RWPE1 (cell line): ENCODE data around the gene SCYGR3.

Experiments
- CTCF ChIA-PET: fragments of 350-600 bp; sonication (Branson Sonifier 250); formaldehyde crosslinking; extraction: SDS; loops from one replicate; lab custom pipeline; 2021; lab: Yijun Ruan, JAX
- POLR2A ChIA-PET: fragments of 400-600 bp; formaldehyde crosslinking; extraction: SDS; loops from one replicate; lab custom pipeline; 2020; ENCODE audit warnings: antibody characterized with exemption; ENCODE audit not compliant: low non-redundant PET; lab: Yijun Ruan, JAX
- DNase-seq: peaks from one replicate; pipeline ENCODE4 v3.0.0; 2012; ENCODE audit warnings: low spot score
- H3K27ac ChIP-seq: fragments of 450-650 bp; 2 replicates; pipeline ENCODE4 v1.5.1; 2017
- TF ChIP-seq, protein P1 (sequence below): fragments of 450-650 bp; conservative IDR thresholded peaks from 2 replicates; pipeline ENCODE4 v1.5.1; 2017; ENCODE audit warnings: low read depth, mild to moderate bottlenecking

SCYGR3 gene

DNA sequence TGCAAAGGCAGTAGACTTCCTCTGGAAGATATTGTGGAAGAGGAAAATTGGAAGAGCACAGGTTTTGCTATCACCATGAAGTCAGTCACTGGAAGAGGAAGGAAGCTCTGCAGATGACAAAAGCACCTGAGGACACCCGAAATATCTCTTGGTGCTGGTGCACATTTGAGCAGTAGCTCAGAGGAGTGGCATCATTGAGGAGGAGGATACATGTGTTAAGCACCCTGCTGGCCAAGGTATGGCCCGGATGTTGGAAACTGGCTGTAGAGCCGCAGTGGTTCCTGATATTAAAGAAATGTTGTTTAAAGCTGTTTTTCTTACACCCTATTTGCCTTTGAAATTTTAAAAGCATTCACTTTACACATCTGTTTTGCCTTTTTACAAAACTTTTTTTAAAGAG lies 48.6 kb downstream of the SCYGR3 start:
- POLR2A ChIA-PET, result no interaction called here

DNA sequence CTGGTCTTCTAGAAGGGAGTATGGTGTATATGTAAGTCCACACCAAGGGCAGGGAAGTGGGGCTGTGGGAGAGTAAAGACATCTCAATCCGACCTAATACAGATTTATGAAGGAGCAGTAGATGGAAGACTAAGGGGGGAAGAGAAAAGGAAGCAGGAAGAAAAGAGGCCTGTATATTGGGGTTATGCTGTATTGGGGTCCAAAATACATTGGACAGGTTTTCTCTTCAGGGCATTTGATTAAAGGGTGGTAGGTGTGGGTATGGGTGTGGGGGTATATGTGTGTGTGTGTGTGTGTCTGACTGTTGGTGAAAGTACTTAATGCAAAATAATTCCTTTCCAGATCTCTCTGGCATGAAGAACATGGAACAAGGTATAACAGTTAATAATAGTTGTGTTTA lies 49.6 kb downstream of the SCYGR3 start:
- ChIA-PET POLR2A (no interaction called here), CTCF (interaction anchor here (0.6 kb wide), 2 partner anchors 15 to 538 kb away, joined by 3 to 5 read pairs; no protein-coding TSS in a partner anchor)
- H3K27ac ChIP-seq, result no peak overlapping the region
- TF ChIP-seq, protein P1, sequence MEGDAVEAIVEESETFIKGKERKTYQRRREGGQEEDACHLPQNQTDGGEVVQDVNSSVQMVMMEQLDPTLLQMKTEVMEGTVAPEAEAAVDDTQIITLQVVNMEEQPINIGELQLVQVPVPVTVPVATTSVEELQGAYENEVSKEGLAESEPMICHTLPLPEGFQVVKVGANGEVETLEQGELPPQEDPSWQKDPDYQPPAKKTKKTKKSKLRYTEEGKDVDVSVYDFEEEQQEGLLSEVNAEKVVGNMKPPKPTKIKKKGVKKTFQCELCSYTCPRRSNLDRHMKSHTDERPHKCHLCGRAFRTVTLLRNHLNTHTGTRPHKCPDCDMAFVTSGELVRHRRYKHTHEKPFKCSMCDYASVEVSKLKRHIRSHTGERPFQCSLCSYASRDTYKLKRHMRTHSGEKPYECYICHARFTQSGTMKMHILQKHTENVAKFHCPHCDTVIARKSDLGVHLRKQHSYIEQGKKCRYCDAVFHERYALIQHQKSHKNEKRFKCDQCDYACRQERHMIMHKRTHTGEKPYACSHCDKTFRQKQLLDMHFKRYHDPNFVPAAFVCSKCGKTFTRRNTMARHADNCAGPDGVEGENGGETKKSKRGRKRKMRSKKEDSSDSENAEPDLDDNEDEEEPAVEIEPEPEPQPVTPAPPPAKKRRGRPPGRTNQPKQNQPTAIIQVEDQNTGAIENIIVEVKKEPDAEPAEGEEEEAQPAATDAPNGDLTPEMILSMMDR, result no peak
- no peak for DNase-seq

More for the DNA sequence above, 48.6 kb downstream of the SCYGR3 start:
- CTCF ChIA-PET, result interaction anchor here (0.6 to 1.2 kb wide), 5 partner anchors 16 to 197 kb away, joined by 3 to 4 read pairs (median 3); no protein-coding TSS in a partner anchor
- H3K27ac ChIP-seq, result no peak overlapping the region
- no peak for DNase-seq
- TF ChIP-seq, protein P1, result no peak
